ENCODE measurements around the gene SLC25A34.

GRCh38 chr1:15703562-15703961 lies 32.5 kb upstream of the SLC25A34 start:
- no peak for TF ChIP-seq EP300 (IDR thresholded peaks at IDR 0.05)
- TF ChIP-seq, protein P1, sequence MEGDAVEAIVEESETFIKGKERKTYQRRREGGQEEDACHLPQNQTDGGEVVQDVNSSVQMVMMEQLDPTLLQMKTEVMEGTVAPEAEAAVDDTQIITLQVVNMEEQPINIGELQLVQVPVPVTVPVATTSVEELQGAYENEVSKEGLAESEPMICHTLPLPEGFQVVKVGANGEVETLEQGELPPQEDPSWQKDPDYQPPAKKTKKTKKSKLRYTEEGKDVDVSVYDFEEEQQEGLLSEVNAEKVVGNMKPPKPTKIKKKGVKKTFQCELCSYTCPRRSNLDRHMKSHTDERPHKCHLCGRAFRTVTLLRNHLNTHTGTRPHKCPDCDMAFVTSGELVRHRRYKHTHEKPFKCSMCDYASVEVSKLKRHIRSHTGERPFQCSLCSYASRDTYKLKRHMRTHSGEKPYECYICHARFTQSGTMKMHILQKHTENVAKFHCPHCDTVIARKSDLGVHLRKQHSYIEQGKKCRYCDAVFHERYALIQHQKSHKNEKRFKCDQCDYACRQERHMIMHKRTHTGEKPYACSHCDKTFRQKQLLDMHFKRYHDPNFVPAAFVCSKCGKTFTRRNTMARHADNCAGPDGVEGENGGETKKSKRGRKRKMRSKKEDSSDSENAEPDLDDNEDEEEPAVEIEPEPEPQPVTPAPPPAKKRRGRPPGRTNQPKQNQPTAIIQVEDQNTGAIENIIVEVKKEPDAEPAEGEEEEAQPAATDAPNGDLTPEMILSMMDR (IDR thresholded peaks at IDR 0.05): no peak

Measured in suprapubic skin (tissue), 3 donors.